Muscle of back (tissue), 11 donors: Measurements from ENCODE around the gene AURKB. TPM values are rescaled to one million over a fixed set of nuclear protein-coding genes. Genes with fewer than 3 reads are reported as not detected.
"Not testable (repeated sequence)": the region's sequence is repeated elsewhere in the genome, so short reads cannot be mapped to it uniquely, and the experiment has no call there.

Experiments used
- DNase-seq, 3 donors: peaks; one replicate each; pipeline versions ENCODE4 v3.0.0 to v3.0.0-alpha.2; 2013
- polyA plus RNA-seq, 10 donors: library from polyadenylated mRNA; unstranded; fragments of 120-200 nt; gene quantifications; one replicate each; pipeline ENCODE4 v1.2.1, GENCODE V29; 2013; ENCODE audit not compliant: insufficient read length in 10 of 10

AURKB gene
- polyA plus RNA-seq, 10 donors: 12.5 to 25.0 (median 17.2) TPM

GRCh38 chr17:8226536-8227237, 16.3 kb upstream of the AURKB start:
- peak; percentile 91 to 95 (median 94) for DNase-seq

- DNase-seq: peak in 2 of 3 donors; percentile 65 to 66
Observed at GRCh38 chr17:8225813-8226535, 15.6 kb upstream of the AURKB start.

GRCh38 chr17:8224891-8225812, 14.8 kb upstream of the AURKB start:
- DNase-seq: no peak

GRCh38 chr17:8223356-8224126, 13.2 kb upstream of the AURKB start:
- peak; percentile 50 to 89 (median 71) for DNase-seq

- peak; percentile 95 to 97 (median 95) for DNase-seq
Observed at GRCh38 chr17:8222630-8223355, 12.4 kb upstream of the AURKB start.

GRCh38 chr17:8222380-8222629, 11.9 kb upstream of the AURKB start:
- no peak for DNase-seq

GRCh38 chr17:8221663-8222379, 11.4 kb upstream of the AURKB start:
- DNase-seq: peak; percentile 95 to 97 (median 95)

- DNase-seq: peak; percentile 95 to 97 (median 97)
Observed at GRCh38 chr17:8220783-8221662, 10.6 kb upstream of the AURKB start.

- not testable (repeated sequence) for DNase-seq
Observed at GRCh38 chr17:8214000-8214399, 3.6 kb upstream of the AURKB start.

- no peak for DNase-seq
Observed at GRCh38 chr17:8212312-8213180, 2.2 kb upstream of the AURKB start.

GRCh38 chr17:8210761-8211458, 535 bp upstream of the AURKB start:
- DNase-seq: peak in 1 of 3 donors; percentile 32

- DNase-seq: no peak
Observed at GRCh38 chr17:8206536-8206935, 3.8 kb downstream of the AURKB start.

GRCh38 chr17:8204761-8205555, 5.4 kb downstream of the AURKB start:
- no peak for DNase-seq

GRCh38 chr17:8192070-8192815, 18.1 kb downstream of the AURKB start:
- peak; percentile 91 to 95 (median 92) for DNase-seq

- DNase-seq: no peak
Observed at GRCh38 chr17:8190506-8190905, 19.9 kb downstream of the AURKB start.
